HepG2 (cell line): ENCODE data around the gene SLC11A1. TPM values are rescaled to one million over a fixed set of nuclear protein-coding genes. Genes with fewer than 3 reads are reported as not detected.
A peak's percentile ranks its signal among the peaks of the same experiment; 100 is the strongest.

ENCODE experiments used
- AGO2 ChIP-seq: fragments of 200-400 bp; formaldehyde crosslinking; optimal IDR thresholded peaks from 2 replicates; pipeline ENCODE3; 2017; ENCODE audit warnings: mild to moderate bottlenecking, low read depth, low read length, moderate library complexity
- CREB1 ChIP-seq, 2 experiments: fragments of 450-650 bp in 1 of 2; IDR thresholded peaks; 2 replicates each; pipeline ENCODE4 v1.6.1; 2016 to 2017; ENCODE audit warnings: control low read depth in 1 of 2, mild to moderate bottlenecking in 1 of 2, missing compliant biosample characterization in 1 of 2, missing genetic modification characterization in 1 of 2
- GABPB1 ChIP-seq: IDR thresholded peaks from 2 replicates; pipeline ENCODE4 v1.6.1; 2016; ENCODE audit warnings: mild to moderate bottlenecking, missing genetic modification reagents, moderate library complexity, missing compliant biosample characterization
- HDAC1 ChIP-seq: sonication (generic); formaldehyde crosslinking; IDR thresholded peaks from 2 replicates; pipeline ENCODE4 v1.5.1; 2020; ENCODE audit warnings: mild to moderate bottlenecking, missing genetic modification reagents
- HNRNPL ChIP-seq: fragments of 200-400 bp; formaldehyde crosslinking; IDR thresholded peaks from 2 replicates; pipeline ENCODE4 v1.6.1; 2017; ENCODE audit warnings: mild to moderate bottlenecking, low read depth, low read length
- HOXA5 ChIP-seq: sonication (generic); formaldehyde crosslinking; IDR thresholded peaks from 2 replicates; pipeline ENCODE4 v1.4.0; 2020; ENCODE audit warnings: missing genetic modification reagents
- MYC ChIP-seq: sonication (generic); formaldehyde crosslinking; IDR thresholded peaks from 2 replicates; pipeline ENCODE4 v1.9.0; 2021; ENCODE audit warnings: missing genetic modification reagents, borderline replicate concordance
- NCOA2 ChIP-seq: sonication (generic); formaldehyde crosslinking; IDR thresholded peaks from 2 replicates; pipeline ENCODE4 v1.8.0; 2022; ENCODE audit warnings: inconsistent platforms
- PCBP1 ChIP-seq: fragments of 200-400 bp; formaldehyde crosslinking; IDR thresholded peaks from 2 replicates; pipeline ENCODE4 v1.6.1; 2017; ENCODE audit warnings: mild to moderate bottlenecking, low read depth, low read length, borderline replicate concordance
- ZBTB7B ChIP-seq: sonication (generic); formaldehyde crosslinking; IDR thresholded peaks from 2 replicates; pipeline ENCODE4 v1.4.0; 2020; ENCODE audit warnings: missing genetic modification reagents
- ZC3H13 ChIP-seq: sonication (generic); formaldehyde crosslinking; IDR thresholded peaks from 2 replicates; pipeline ENCODE4 v1.8.1; 2023; ENCODE audit warnings: mild to moderate bottlenecking, missing genetic modification reagents, moderate library complexity
- ZNF3 ChIP-seq: IDR thresholded peaks from 2 replicates; pipeline ENCODE4 v1.7.0; 2017; ENCODE audit warnings: inconsistent platforms
- ZNF33A ChIP-seq: sonication (generic); formaldehyde crosslinking; IDR thresholded peaks from 2 replicates; pipeline ENCODE4 v1.5.1; 2020; ENCODE audit warnings: missing genetic modification reagents, mild to moderate bottlenecking, moderate library complexity, borderline replicate concordance
- ZNF577 ChIP-seq: sonication (generic); formaldehyde crosslinking; IDR thresholded peaks from 2 replicates; pipeline ENCODE4 v1.4.0; 2020; ENCODE audit warnings: mild to moderate bottlenecking, low read depth, missing genetic modification reagents, borderline replicate concordance
- ZSCAN21 ChIP-seq: sonication (generic); formaldehyde crosslinking; IDR thresholded peaks from 2 replicates; pipeline ENCODE4 v1.8.0; 2022; ENCODE audit warnings: mild to moderate bottlenecking, missing genetic modification reagents, moderate library complexity, borderline replicate concordance
- polyA plus RNA-seq, 8 experiments: library from polyadenylated mRNA; depleted of rRNA in 3 of 8; stranded (reverse) in 7 of 8; unstranded in 1 of 8; fragments of >200 nt; fragmentation: Illumina TruSeq in 4 of 8; extraction: Trizol in 4 of 8; gene quantifications; 2 replicates each; pipeline versions ENCODE4 v1.2.1 to v1.2.3, GENCODE V29; 2011 to 2016; ENCODE audit warnings: low read depth in 4 of 8, missing spikeins in 1 of 8, mixed read lengths in 1 of 8; ENCODE audit not compliant: insufficient read depth in 1 of 8
- total RNA-seq, 5 experiments: library from RNA; depleted of rRNA; stranded (reverse); fragments of >200 nt; fragmentation: Illumina TruSeq; extraction: Trizol; gene quantifications; 2 replicates each; pipeline ENCODE4 v1.2.3, GENCODE V29; 2016; ENCODE audit warnings: low read depth in 1 of 5
- TF ChIP-seq, protein P1 (sequence below): sonication (generic); formaldehyde crosslinking; IDR thresholded peaks from 2 replicates; pipeline ENCODE4 v1.4.0; 2020; ENCODE audit warnings: missing genetic modification reagents
- TF ChIP-seq, protein P2 (sequence below): sonication (generic); formaldehyde crosslinking; IDR thresholded peaks from 2 replicates; pipeline ENCODE4 v1.5.0; 2020; ENCODE audit warnings: missing genetic modification reagents
- TF ChIP-seq, protein P3 (sequence below): IDR thresholded peaks from 2 replicates; pipeline ENCODE4 v1.6.1; 2018; ENCODE audit warnings: missing genetic modification reagents, mild to moderate bottlenecking, missing compliant biosample characterization
- TF ChIP-seq, protein P4 (sequence below): sonication (generic); formaldehyde crosslinking; IDR thresholded peaks from 2 replicates; pipeline ENCODE4 v1.8.1; 2023; ENCODE audit warnings: mild to moderate bottlenecking, missing genetic modification reagents

Gene SLC11A1
- total and polyA plus RNA-seq, 2 of the 13 experiments (the other 11 are each of a cell fraction or from before 2014, with no cell fraction given): 0.33 to 2.3 TPM

DNA sequence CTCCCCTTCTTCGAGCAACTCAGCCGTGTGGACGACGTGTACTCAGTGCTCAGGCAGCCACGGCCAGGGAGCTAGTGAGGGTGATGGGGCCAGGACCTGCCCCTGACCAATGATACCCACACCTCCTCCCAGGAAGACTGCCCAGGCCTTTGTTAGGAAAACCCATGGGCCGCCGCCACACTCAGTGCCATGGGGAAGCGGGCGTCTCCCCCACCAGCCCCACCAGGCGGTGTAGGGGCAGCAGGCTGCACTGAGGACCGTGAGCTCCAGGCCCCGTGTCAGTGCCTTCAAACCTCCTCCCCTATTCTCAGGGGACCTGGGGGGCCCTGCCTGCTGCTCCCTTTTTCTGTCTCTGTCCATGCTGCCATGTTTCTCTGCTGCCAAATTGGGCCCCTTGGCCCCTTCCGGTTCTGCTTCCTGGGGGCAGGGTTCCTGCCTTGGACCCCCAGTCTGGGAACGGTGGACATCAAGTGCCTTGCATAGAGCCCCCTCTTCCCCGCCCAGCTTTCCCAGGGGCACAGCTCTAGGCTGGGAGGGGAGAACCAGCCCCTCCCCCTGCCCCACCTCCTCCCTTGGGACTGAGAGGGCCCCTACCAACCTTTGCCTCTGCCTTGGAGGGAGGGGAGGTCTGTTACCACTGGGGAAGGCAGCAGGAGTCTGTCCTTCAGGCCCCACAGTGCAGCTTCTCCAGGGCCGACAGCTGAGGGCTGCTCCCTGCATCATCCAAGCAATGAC is 22.4 kb downstream of the SLC11A1 start (continued):
- TF ChIP-seq ZBTB7B (0 out of 2 replicates have a peak, but pooled peaks have one; percentile 57), NCOA2 (CRISPR knock-in tag) (no peak), HNRNPL (peak; percentile 64; the same call in 1 of the 2 replicates), GABPB1 (CRISPR knock-in tag) (no peak; the same call in 1 of the 2 replicates), ZSCAN21 (CRISPR knock-in tag) (no peak), CREB1 (IDR thresholded peaks at IDR 0.05) (no peak), CREB1 (CRISPR knock-in tag; IDR thresholded peaks at IDR 0.05) (no peak), ZC3H13 (CRISPR knock-in tag) (peak; percentile 37; the same call in 1 of the 2 replicates), HOXA5 (CRISPR knock-in tag) (no peak), ZNF3 (CRISPR knock-in tag) (no peak), ZNF577 (CRISPR knock-in tag) (no peak), HDAC1 (CRISPR knock-in tag) (peak; percentile 51; the same call in 1 of the 2 replicates), PCBP1 (0 out of 2 replicates have a peak, but pooled peaks have one; percentile 43), ZNF33A (no peak), AGO2 (peak; percentile 94), MYC (CRISPR knock-in tag) (peak; percentile 41; the same call in 1 of the 2 replicates)
- TF ChIP-seq, protein P1, sequence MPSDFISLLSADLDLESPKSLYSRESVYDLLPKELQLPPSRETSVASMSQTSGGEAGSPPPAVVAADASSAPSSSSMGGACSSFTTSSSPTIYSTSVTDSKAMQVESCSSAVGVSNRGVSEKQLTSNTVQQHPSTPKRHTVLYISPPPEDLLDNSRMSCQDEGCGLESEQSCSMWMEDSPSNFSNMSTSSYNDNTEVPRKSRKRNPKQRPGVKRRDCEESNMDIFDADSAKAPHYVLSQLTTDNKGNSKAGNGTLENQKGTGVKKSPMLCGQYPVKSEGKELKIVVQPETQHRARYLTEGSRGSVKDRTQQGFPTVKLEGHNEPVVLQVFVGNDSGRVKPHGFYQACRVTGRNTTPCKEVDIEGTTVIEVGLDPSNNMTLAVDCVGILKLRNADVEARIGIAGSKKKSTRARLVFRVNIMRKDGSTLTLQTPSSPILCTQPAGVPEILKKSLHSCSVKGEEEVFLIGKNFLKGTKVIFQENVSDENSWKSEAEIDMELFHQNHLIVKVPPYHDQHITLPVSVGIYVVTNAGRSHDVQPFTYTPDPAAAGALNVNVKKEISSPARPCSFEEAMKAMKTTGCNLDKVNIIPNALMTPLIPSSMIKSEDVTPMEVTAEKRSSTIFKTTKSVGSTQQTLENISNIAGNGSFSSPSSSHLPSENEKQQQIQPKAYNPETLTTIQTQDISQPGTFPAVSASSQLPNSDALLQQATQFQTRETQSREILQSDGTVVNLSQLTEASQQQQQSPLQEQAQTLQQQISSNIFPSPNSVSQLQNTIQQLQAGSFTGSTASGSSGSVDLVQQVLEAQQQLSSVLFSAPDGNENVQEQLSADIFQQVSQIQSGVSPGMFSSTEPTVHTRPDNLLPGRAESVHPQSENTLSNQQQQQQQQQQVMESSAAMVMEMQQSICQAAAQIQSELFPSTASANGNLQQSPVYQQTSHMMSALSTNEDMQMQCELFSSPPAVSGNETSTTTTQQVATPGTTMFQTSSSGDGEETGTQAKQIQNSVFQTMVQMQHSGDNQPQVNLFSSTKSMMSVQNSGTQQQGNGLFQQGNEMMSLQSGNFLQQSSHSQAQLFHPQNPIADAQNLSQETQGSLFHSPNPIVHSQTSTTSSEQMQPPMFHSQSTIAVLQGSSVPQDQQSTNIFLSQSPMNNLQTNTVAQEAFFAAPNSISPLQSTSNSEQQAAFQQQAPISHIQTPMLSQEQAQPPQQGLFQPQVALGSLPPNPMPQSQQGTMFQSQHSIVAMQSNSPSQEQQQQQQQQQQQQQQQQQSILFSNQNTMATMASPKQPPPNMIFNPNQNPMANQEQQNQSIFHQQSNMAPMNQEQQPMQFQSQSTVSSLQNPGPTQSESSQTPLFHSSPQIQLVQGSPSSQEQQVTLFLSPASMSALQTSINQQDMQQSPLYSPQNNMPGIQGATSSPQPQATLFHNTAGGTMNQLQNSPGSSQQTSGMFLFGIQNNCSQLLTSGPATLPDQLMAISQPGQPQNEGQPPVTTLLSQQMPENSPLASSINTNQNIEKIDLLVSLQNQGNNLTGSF: no peak
- TF ChIP-seq, protein P2, sequence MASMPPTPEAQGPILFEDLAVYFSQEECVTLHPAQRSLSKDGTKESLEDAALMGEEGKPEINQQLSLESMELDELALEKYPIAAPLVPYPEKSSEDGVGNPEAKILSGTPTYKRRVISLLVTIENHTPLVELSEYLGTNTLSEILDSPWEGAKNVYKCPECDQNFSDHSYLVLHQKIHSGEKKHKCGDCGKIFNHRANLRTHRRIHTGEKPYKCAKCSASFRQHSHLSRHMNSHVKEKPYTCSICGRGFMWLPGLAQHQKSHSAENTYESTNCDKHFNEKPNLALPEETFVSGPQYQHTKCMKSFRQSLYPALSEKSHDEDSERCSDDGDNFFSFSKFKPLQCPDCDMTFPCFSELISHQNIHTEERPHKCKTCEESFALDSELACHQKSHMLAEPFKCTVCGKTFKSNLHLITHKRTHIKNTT (CRISPR knock-in tag): no peak
- TF ChIP-seq, protein P3, sequence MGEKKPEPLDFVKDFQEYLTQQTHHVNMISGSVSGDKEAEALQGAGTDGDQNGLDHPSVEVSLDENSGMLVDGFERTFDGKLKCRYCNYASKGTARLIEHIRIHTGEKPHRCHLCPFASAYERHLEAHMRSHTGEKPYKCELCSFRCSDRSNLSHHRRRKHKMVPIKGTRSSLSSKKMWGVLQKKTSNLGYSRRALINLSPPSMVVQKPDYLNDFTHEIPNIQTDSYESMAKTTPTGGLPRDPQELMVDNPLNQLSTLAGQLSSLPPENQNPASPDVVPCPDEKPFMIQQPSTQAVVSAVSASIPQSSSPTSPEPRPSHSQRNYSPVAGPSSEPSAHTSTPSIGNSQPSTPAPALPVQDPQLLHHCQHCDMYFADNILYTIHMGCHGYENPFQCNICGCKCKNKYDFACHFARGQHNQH (CRISPR knock-in tag): no peak
- TF ChIP-seq, protein P4, sequence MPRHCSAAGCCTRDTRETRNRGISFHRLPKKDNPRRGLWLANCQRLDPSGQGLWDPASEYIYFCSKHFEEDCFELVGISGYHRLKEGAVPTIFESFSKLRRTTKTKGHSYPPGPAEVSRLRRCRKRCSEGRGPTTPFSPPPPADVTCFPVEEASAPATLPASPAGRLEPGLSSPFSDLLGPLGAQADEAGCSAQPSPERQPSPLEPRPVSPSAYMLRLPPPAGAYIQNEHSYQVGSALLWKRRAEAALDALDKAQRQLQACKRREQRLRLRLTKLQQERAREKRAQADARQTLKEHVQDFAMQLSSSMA (CRISPR knock-in tag): 0 out of 2 replicates have a peak, but pooled peaks have one; percentile 60
